Mesenchymal stem cell (in vitro differentiated cells and primary cell): Measurements from ENCODE around the gene ELK4.

ENCODE experiments used
- DNase-seq: peaks from one replicate; pipeline ENCODE4 v3.0.0-alpha.2; 2013
- H2AFZ ChIP-seq: one replicate; pipeline ENCODE4 v1.6.1; 2013; ENCODE audit warnings: low read depth, mild to moderate bottlenecking, control low read depth, inconsistent platforms, low read length, moderate library complexity
- H2AK5ac ChIP-seq: 2 replicates; pipeline ENCODE4 v1.6.1; 2013; ENCODE audit warnings: low read length, moderate library complexity, mild to moderate bottlenecking, inconsistent platforms; ENCODE audit not compliant: severe bottlenecking
- H2BK120ac ChIP-seq: one replicate; pipeline ENCODE4 v1.6.1; 2013; ENCODE audit warnings: low read depth, mild to moderate bottlenecking, inconsistent platforms, low read length, moderate library complexity
- H2BK12ac ChIP-seq, 2 experiments: one replicate each; pipeline ENCODE4 v1.6.1; 2013; ENCODE audit warnings: inconsistent platforms in 2 of 2, low read length in 2 of 2, mild to moderate bottlenecking in 2 of 2, moderate library complexity in 2 of 2, control low read depth in 1 of 2
- H2BK15ac ChIP-seq: one replicate; pipeline ENCODE4 v1.6.1; 2013; ENCODE audit warnings: mild to moderate bottlenecking, low read depth, inconsistent platforms; ENCODE audit not compliant: poor library complexity, severe bottlenecking
- H2BK5ac ChIP-seq: 2 replicates; pipeline ENCODE4 v1.6.1; 2013; ENCODE audit warnings: low read depth, mild to moderate bottlenecking, low read length, control low read depth, inconsistent platforms; ENCODE audit not compliant: poor library complexity, severe bottlenecking
- H3K14ac ChIP-seq, 2 experiments: one replicate each; pipeline ENCODE4 v1.6.1; 2013; ENCODE audit warnings: inconsistent platforms in 2 of 2, low read length in 2 of 2, control low read depth in 1 of 2, mild to moderate bottlenecking in 1 of 2, moderate library complexity in 1 of 2
- H3K18ac ChIP-seq, 2 experiments: one replicate each; pipeline ENCODE4 v1.6.1; 2013; ENCODE audit warnings: inconsistent platforms in 2 of 2, low read length in 2 of 2, control low read depth in 1 of 2, low read depth in 1 of 2, mild to moderate bottlenecking in 1 of 2
- H3K23ac ChIP-seq, 2 experiments: one replicate each; pipeline ENCODE4 v1.6.1; 2013; ENCODE audit warnings: inconsistent platforms in 2 of 2, low read length in 2 of 2, mild to moderate bottlenecking in 2 of 2, moderate library complexity in 2 of 2, control low read depth in 1 of 2
- H3K27ac ChIP-seq: 2 replicates; pipeline ENCODE4 v1.5.1; 2013; ENCODE audit warnings: mild to moderate bottlenecking, moderate library complexity, low read length, control low read depth, inconsistent platforms; ENCODE audit not compliant: poor library complexity, severe bottlenecking
- H3K27me3 ChIP-seq, 2 experiments: 2 replicates each; pipeline versions ENCODE4 v1.6.1 to v1.7.0; 2013; ENCODE audit warnings: low read length in 2 of 2, mild to moderate bottlenecking in 2 of 2, moderate library complexity in 2 of 2, control low read depth in 1 of 2, inconsistent platforms in 1 of 2; ENCODE audit not compliant: control insufficient read depth in 1 of 2, insufficient read depth in 1 of 2
- H3K36me3 ChIP-seq, 2 experiments: 2 replicates each; pipeline versions ENCODE4 v1.6.1 to v1.7.0; 2013; ENCODE audit warnings: low read length in 2 of 2, control low read depth in 1 of 2, inconsistent platforms in 1 of 2, low read depth in 1 of 2, mild to moderate bottlenecking in 1 of 2; ENCODE audit not compliant: insufficient read depth in 2 of 2, control insufficient read depth in 1 of 2
- H3K4ac ChIP-seq, 2 experiments: one replicate each; pipeline ENCODE4 v1.6.1; 2013; ENCODE audit warnings: inconsistent platforms in 2 of 2, low read length in 2 of 2, mild to moderate bottlenecking in 2 of 2, moderate library complexity in 2 of 2, control low read depth in 1 of 2, low read depth in 1 of 2
- H3K4me1 ChIP-seq: 2 replicates; pipeline ENCODE4 v1.6.1; 2013; ENCODE audit warnings: low read depth, low read length, control low read depth; ENCODE audit not compliant: control insufficient read depth, insufficient read depth
- H3K4me2 ChIP-seq: 2 replicates; pipeline ENCODE4 v1.6.1; 2013; ENCODE audit warnings: low read length, mild to moderate bottlenecking, inconsistent platforms; ENCODE audit not compliant: poor library complexity, severe bottlenecking
- H3K4me3 ChIP-seq, 2 experiments: 2 replicates each; pipeline versions ENCODE4 v1.5.1 to v1.7.0; 2013; ENCODE audit warnings: low read length in 2 of 2, mild to moderate bottlenecking in 2 of 2, control low read depth in 1 of 2, low read depth in 1 of 2; ENCODE audit not compliant: insufficient read depth in 1 of 2
- H3K79me1 ChIP-seq: replicated peaks from 2 replicates; pipeline ENCODE4 v1.6.1; 2013; ENCODE audit warnings: mild to moderate bottlenecking, control low read depth, low read length, inconsistent platforms; ENCODE audit not compliant: poor library complexity, severe bottlenecking
- H3K9ac ChIP-seq: 2 replicates; pipeline ENCODE4 v1.7.0; 2013; ENCODE audit warnings: mild to moderate bottlenecking, low read length, moderate library complexity
- H3K9me3 ChIP-seq: 2 replicates; pipeline ENCODE4 v1.7.0; 2013; ENCODE audit warnings: mild to moderate bottlenecking, low read length; ENCODE audit not compliant: control insufficient read depth
- H4K8ac ChIP-seq: one replicate; pipeline ENCODE4 v1.6.1; 2013; ENCODE audit warnings: inconsistent platforms, mild to moderate bottlenecking, low read length, moderate library complexity
- H4K91ac ChIP-seq: one replicate; pipeline ENCODE4 v1.6.1; 2013; ENCODE audit warnings: mild to moderate bottlenecking, low read length, inconsistent platforms
- WGBS: methylation state at CpG from one replicate; pipeline ENCODE4 v1.1.7; 2013; ENCODE audit warnings: mixed read lengths; 5-methylcytosine and 5-hydroxymethylcytosine counted together

Gene ELK4

GRCh38 chr1:205663286-205663936 is 31.6 kb upstream of the ELK4 start:
- DNase-seq = no peak
- Histone ChIP-seq H3K27me3 (peaks cover 0 to 31% of the 10 kb centered on the region in 2 experiments), H2BK12ac (no peak overlapping the region), H3K27ac (no peak overlapping the region), H3K14ac (no peak overlapping the region), H2AK5ac (no peak overlapping the region), H3K9me3 (no peaks in the 10 kb centered on the region), H2BK5ac (no peak overlapping the region), H2BK15ac (no peak overlapping the region), H3K4me1 (peaks cover 19% of the 10 kb centered on the region), H3K79me1 (peaks cover 23% of the 10 kb centered on the region), H3K4me3 (no peak overlapping the region), H3K4me2 (no peak overlapping the region), H2BK120ac (no peak overlapping the region), H4K8ac (no peak overlapping the region), H3K36me3 (peaks cover 0 to 42% of the 10 kb centered on the region in 2 experiments), H3K9ac (no peak overlapping the region), H2AFZ (no peak overlapping the region), H3K23ac (no peak overlapping the region), H4K91ac (no peak overlapping the region), H3K4ac (no peak overlapping the region), H3K18ac (no peak overlapping the region)
- 94% methylated on average over 18 of the region's 18 CpGs for WGBS

DNA sequence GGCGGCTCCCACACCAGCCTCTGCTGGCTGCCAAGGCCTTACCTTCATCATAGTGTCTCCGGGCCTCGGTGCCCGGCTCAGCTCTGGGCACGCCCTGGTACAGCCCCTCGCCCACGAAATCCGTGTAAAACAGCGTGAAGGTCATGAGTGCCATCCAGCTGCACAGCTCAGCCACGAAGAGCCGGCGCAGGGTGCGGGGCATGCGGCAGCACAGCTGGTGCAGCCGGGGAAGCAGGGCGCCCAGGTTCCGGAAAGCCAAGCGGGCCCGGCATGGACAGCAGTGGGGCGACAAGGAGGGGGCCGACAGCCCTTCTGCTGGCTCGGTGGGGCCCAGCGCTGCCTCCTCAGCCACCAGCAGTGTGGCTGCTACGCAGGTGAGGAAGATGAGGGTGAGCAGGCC is 31.0 kb upstream of the ELK4 start:
- no peak overlapping the region for H3K14ac ChIP-seq
- peaks cover 19% of the 10 kb centered on the region for H3K79me1 ChIP-seq
- H4K91ac ChIP-seq = peak overlapping the region; percentile 52
- no peak for DNase-seq
- no peak overlapping the region for H2BK12ac ChIP-seq
- H2BK5ac ChIP-seq = no peak overlapping the region
- H3K9me3 ChIP-seq = no peaks in the 10 kb centered on the region
- H3K27ac ChIP-seq = no peak overlapping the region
- H2AFZ ChIP-seq = no peak overlapping the region
- H3K27me3 ChIP-seq = peaks cover 0 to 25% of the 10 kb centered on the region in 2 experiments
- no peak overlapping the region for H3K23ac ChIP-seq
- no peak overlapping the region for H3K9ac ChIP-seq
- H3K4me2 ChIP-seq = no peak overlapping the region
- no peak overlapping the region for H3K4ac ChIP-seq
- no peak overlapping the region for H2AK5ac ChIP-seq
- H3K4me3 ChIP-seq = no peak overlapping the region
- no peak overlapping the region for H4K8ac ChIP-seq
- H3K36me3 ChIP-seq = peaks cover 0 to 42% of the 10 kb centered on the region in 2 experiments
- no peak overlapping the region for H2BK15ac ChIP-seq
- H2BK120ac ChIP-seq = no peak overlapping the region
- 98% methylated on average over 24 of the region's 24 CpGs for WGBS
- no peak overlapping the region for H3K18ac ChIP-seq
- H3K4me1 ChIP-seq = peaks cover 19% of the 10 kb centered on the region

- Histone ChIP-seq H3K18ac (no peak overlapping the region), H4K8ac (no peak overlapping the region), H2BK15ac (no peak overlapping the region), H3K9ac (no peak overlapping the region), H3K9me3 (no peaks in the 10 kb centered on the region), H2BK12ac (no peak overlapping the region), H2AFZ (no peak overlapping the region), H3K36me3 (peaks cover 0 to 42% of the 10 kb centered on the region in 2 experiments), H3K27me3 (peaks cover 0 to 25% of the 10 kb centered on the region in 2 experiments), H4K91ac (no peak overlapping the region), H3K4me1 (peaks cover 19% of the 10 kb centered on the region), H3K79me1 (peaks cover 15% of the 10 kb centered on the region), H2AK5ac (no peak overlapping the region), H3K14ac (no peak overlapping the region), H3K27ac (no peak overlapping the region), H3K4me2 (no peak overlapping the region), H3K23ac (no peak overlapping the region), H2BK120ac (no peak overlapping the region), H3K4me3 (no peak overlapping the region), H3K4ac (no peak overlapping the region), H2BK5ac (no peak overlapping the region)
- no peak for DNase-seq
- WGBS = 89% methylated on average over 15 of the region's 15 CpGs
Observed at GRCh38 chr1:205662135-205662738, 30.4 kb upstream of the ELK4 start.

DNA sequence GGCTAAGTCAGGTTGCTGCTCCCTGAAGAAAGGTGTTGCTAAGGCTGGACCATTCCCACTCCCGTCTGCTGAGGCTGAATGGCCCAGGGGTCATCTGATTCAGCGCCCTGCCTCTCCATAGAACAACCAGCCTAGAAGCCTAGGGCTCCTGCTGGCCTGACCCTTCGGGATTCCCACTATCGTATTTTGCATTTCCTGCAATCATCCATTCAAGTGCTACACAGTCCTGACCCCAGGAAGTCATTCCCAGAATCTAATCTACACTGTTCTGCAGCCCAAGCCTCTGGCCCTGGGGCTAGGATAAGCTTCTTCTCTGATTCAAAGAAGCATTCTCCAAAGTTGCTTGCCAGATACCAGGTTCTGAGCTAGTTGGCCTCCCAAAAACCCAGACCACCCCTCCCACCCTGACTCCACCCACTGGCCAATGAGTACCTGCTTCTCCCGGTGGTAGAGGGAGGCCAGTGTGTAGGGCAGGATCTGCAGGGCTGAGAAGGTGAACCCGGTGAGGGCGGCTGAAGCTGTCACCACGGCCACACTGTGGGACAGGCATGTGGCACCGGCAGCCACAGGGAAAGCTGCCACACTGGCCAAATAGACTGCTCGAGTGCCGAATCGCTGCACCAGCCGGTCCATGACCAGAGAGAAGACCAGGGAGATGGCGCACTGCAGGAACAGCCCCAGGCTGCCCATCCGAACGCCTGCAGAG is 29.8 kb upstream of the ELK4 start:
- WGBS = 72% methylated on average over 16 of the region's 16 CpGs
- no peak overlapping the region for H3K23ac ChIP-seq
- H3K4ac ChIP-seq = no peak overlapping the region
- no peak overlapping the region for H3K9ac ChIP-seq
- peaks cover 13% of the 10 kb centered on the region for H3K79me1 ChIP-seq
- DNase-seq = no peak
- no peak overlapping the region for H2AK5ac ChIP-seq
- peaks cover 0 to 42% of the 10 kb centered on the region in 2 experiments for H3K36me3 ChIP-seq
- H3K27ac ChIP-seq = no peak overlapping the region
- H3K4me3 ChIP-seq = no peak overlapping the region
- H4K91ac ChIP-seq = no peak overlapping the region
- no peak overlapping the region for H2BK12ac ChIP-seq
- H3K14ac ChIP-seq = peak overlapping the region in 1 of 2 experiments; percentile 58
- H3K4me1 ChIP-seq = peaks cover 19% of the 10 kb centered on the region
- H3K4me2 ChIP-seq = no peak overlapping the region
- H2BK5ac ChIP-seq = no peak overlapping the region
- H3K9me3 ChIP-seq = no peaks in the 10 kb centered on the region
- H2AFZ ChIP-seq = no peak overlapping the region
- no peak overlapping the region for H2BK120ac ChIP-seq
- H3K18ac ChIP-seq = no peak overlapping the region
- H2BK15ac ChIP-seq = no peak overlapping the region
- H4K8ac ChIP-seq = no peak overlapping the region
- H3K27me3 ChIP-seq = peaks cover 0 to 25% of the 10 kb centered on the region in 2 experiments
